Endothelial cell (in vitro differentiated cells): Measurements from ENCODE around the gene TMEM151B. TPM values are rescaled to one million over a fixed set of nuclear protein-coding genes. Genes with fewer than 3 reads are reported as not detected.

Experiments
- DNase-seq: peaks from one replicate; pipeline ENCODE4 v3.0.0; 2021; ENCODE audit warnings: low spot score
- H3K27ac Mint-ChIP-seq: one replicate; pipeline ENCODE4 v1.8.0; 2021; ENCODE audit warnings: mixed read lengths, inconsistent platforms; ENCODE audit not compliant: unreplicated experiment
- H3K27me3 Mint-ChIP-seq: one replicate; pipeline ENCODE4 v1.8.0; 2021; ENCODE audit warnings: mild to moderate bottlenecking, moderate library complexity, mixed read lengths, inconsistent platforms; ENCODE audit not compliant: unreplicated experiment
- H3K36me3 Mint-ChIP-seq: one replicate; pipeline ENCODE4 v1.8.0; 2021; ENCODE audit warnings: mild to moderate bottlenecking, low read depth, mixed read lengths, inconsistent platforms; ENCODE audit not compliant: unreplicated experiment
- H3K4me1 Mint-ChIP-seq: one replicate; pipeline ENCODE4 v1.8.0; 2021; ENCODE audit warnings: mild to moderate bottlenecking, mixed read lengths, inconsistent platforms; ENCODE audit not compliant: unreplicated experiment
- H3K4me3 Mint-ChIP-seq: one replicate; pipeline ENCODE4 v1.8.0; 2021; ENCODE audit warnings: mild to moderate bottlenecking, mixed read lengths, inconsistent platforms; ENCODE audit not compliant: unreplicated experiment
- H3K9me3 Mint-ChIP-seq: one replicate; pipeline ENCODE4 v1.8.0; 2021; ENCODE audit warnings: mixed read lengths, inconsistent platforms; ENCODE audit not compliant: unreplicated experiment
- total RNA-seq: library from RNA; stranded (reverse); fragmentation: NEBNext Ultra II Directional; extraction: Animal tissue kit (Norgen Biotek cat#: 25700); gene quantifications from one replicate; pipeline ENCODE4 v1.2.1, GENCODE V29; 2021; ENCODE audit not compliant: unreplicated experiment
- TF ChIP-seq, protein P1 (sequence below): fragments of 200-600 bp; sonication (generic); IDR thresholded peaks from one replicate; pipeline ENCODE4 v1.5.0; 2021; ENCODE audit warnings: antibody characterized with exemption; ENCODE audit not compliant: unreplicated experiment

Gene TMEM151B
- total RNA-seq, 1 donor from 2014 or later, result 0.28 TPM

DNA sequence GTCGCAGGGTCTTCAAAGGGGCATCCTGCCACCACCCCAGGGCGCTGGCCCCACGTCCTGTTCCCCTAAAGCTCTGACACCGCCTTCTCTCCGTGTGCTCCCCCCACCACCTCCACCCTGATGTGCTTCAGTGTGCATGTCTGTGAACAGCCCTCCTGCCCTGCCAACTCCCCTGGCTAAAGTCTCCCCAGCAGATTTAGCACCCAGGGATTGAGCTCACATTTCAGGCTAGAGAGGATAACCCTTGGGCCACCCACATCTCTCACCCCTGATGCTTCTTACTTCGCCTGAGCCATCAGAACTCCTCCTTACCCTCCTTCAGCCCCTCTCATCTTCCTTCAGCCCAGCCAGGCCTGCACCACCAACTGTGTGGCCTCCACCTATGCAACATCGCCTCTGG lies 7.5 kb downstream of the TMEM151B start:
- DNase-seq, result no peak
- H3K4me1 Mint-ChIP-seq, result no peaks in the 10 kb centered on the region
- H3K27ac Mint-ChIP-seq, result no peak overlapping the region
- peaks cover 2% of the 10 kb centered on the region for H3K36me3 Mint-ChIP-seq
- TF ChIP-seq, protein P1, sequence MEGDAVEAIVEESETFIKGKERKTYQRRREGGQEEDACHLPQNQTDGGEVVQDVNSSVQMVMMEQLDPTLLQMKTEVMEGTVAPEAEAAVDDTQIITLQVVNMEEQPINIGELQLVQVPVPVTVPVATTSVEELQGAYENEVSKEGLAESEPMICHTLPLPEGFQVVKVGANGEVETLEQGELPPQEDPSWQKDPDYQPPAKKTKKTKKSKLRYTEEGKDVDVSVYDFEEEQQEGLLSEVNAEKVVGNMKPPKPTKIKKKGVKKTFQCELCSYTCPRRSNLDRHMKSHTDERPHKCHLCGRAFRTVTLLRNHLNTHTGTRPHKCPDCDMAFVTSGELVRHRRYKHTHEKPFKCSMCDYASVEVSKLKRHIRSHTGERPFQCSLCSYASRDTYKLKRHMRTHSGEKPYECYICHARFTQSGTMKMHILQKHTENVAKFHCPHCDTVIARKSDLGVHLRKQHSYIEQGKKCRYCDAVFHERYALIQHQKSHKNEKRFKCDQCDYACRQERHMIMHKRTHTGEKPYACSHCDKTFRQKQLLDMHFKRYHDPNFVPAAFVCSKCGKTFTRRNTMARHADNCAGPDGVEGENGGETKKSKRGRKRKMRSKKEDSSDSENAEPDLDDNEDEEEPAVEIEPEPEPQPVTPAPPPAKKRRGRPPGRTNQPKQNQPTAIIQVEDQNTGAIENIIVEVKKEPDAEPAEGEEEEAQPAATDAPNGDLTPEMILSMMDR, result no peak
- no peaks in the 10 kb centered on the region for H3K9me3 Mint-ChIP-seq
- no peak overlapping the region for H3K4me3 Mint-ChIP-seq
- peaks cover 18% of the 10 kb centered on the region for H3K27me3 Mint-ChIP-seq

DNA sequence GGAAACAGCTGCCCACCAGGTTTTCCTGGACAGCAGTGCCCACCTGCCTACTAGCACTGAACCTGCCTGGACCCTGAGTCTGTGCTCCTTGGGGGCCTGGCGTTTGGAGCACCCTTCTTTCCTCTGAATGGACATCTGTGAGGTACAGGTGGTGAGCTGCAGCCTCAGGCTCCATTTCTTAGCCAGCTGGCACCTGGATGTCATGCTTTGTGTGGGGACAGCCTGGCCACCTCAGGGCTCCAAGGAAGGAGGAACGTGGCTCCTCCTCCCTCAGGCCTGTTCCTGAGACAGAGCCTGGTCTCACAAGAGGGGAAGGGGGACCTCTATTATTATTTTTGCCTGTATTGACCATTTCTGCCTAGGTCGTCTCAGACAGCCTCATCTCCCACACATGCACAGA lies 8.1 kb downstream of the TMEM151B start:
- Mint-ChIP-seq H3K27ac (no peak overlapping the region), H3K9me3 (no peaks in the 10 kb centered on the region), H3K27me3 (peaks cover 18% of the 10 kb centered on the region), H3K36me3 (no peaks in the 10 kb centered on the region), H3K4me1 (no peaks in the 10 kb centered on the region), H3K4me3 (no peak overlapping the region)
- DNase-seq, result no peak
- TF ChIP-seq, protein P1, result no peak

DNA sequence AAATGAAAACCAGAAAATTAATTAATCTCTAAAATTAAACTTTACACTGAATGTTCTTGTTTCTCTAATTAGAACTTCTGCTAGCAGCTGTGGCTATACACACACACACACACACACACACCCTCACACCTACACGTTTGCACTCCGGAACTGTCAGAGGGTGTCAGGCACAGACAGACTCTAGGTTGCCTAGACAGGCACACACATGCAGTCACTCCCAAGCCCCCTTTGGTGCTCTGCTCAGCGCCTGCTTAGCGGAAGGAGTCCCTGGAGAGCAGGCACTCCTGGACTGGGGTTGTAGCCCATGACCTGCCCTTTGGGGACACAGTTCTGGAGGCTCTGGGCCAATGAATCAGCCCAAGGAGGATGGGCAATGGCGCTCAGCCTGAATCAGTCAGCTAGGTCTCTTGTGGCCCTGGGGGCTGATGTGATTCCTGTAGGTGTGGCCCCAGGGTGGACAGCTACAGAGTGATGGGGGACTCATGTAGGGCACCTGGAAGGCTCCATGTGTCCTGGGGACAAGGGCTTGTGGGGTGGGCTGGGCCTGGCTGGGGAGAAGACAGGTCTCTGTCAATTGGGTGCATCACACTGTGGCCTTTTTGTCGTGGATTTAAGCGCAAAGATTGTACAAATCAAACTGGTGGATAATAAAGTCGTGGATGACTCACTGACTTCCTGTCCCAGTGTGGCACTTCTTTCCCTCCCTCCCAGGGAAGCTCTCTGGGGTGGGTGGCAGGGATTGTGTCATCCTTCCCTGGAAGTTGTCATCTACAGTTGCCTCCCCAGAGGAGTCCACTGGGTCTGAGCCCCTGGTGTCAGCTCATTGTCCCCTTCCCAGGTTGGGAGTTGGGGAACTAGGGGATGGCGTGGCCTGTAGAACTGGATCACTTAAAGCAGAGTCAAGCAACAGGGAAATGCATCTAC lies 8.8 kb downstream of the TMEM151B start:
- Mint-ChIP-seq H3K27me3 (peaks cover 16% of the 10 kb centered on the region), H3K27ac (no peak overlapping the region), H3K9me3 (no peaks in the 10 kb centered on the region), H3K4me1 (peaks cover 1% of the 10 kb centered on the region), H3K36me3 (no peaks in the 10 kb centered on the region), H3K4me3 (no peak overlapping the region)
- no peak for DNase-seq
- TF ChIP-seq, protein P1, result no peak

DNA sequence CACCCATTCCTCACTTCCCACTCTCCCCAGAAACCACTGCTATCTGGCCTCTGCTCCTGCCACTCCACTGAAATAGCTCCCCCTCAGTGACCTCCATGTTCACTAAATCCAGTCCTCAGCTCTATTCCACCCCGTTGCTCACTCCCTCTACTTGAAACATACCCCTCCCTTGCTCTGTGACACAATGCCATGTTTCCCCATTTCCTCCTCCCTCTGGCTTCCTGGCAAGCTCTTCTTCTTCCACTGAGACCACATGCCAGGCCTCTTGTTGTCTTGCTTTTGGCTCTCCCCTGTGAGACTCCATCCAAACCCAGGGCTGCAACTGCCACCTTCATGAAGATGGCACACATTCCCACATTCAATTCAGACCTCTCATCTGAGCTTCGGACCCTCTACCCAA lies 13.9 kb downstream of the TMEM151B start:
- no peak overlapping the region for H3K27ac Mint-ChIP-seq
- H3K27me3 Mint-ChIP-seq, result peaks cover 16% of the 10 kb centered on the region
- peaks cover 6% of the 10 kb centered on the region for H3K4me1 Mint-ChIP-seq
- peaks cover 4% of the 10 kb centered on the region for H3K36me3 Mint-ChIP-seq
- H3K9me3 Mint-ChIP-seq, result no peaks in the 10 kb centered on the region
- TF ChIP-seq, protein P1, result no peak
- no peak for DNase-seq
- no peak overlapping the region for H3K4me3 Mint-ChIP-seq

DNA sequence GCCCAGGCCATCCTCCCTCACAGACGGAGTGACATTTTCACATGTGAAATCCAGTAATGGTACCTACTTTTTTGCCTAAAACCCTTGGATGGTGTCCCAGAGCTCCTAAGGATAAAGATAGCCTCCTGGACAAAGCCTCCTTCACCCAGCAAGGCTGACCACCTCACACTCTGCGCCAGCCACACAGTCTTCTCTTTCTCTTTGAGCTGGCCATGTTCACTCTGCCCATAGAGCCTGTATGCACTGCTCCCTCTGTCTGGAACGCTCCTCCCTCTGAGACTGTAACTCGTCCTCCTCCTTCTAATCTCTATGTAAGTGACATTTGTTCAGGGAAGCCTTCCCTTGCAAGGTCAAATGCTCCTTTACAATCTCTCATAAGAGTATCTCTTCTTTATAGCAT lies 14.6 kb downstream of the TMEM151B start:
- TF ChIP-seq, protein P1, result no peak
- peaks cover 4% of the 10 kb centered on the region for H3K36me3 Mint-ChIP-seq
- H3K4me3 Mint-ChIP-seq, result no peak overlapping the region
- peaks cover 6% of the 10 kb centered on the region for H3K4me1 Mint-ChIP-seq
- no peak for DNase-seq
- no peaks in the 10 kb centered on the region for H3K9me3 Mint-ChIP-seq
- H3K27me3 Mint-ChIP-seq, result peaks cover 11% of the 10 kb centered on the region
- H3K27ac Mint-ChIP-seq, result no peak overlapping the region
